Mesendoderm (in vitro differentiated cells): ENCODE results near the gene CTTNBP2.

ENCODE experiments used
- DNase-seq: peaks from one replicate; pipeline ENCODE4 v3.0.0; 2013
- H2AK5ac ChIP-seq: 2 replicates; pipeline ENCODE4 v1.6.1; 2013; ENCODE audit warnings: low read length, inconsistent platforms
- H2BK120ac ChIP-seq: 2 replicates; pipeline ENCODE4 v1.6.1; 2013; ENCODE audit warnings: low read depth, mild to moderate bottlenecking, low read length, moderate library complexity, mixed read lengths
- H2BK15ac ChIP-seq: replicated peaks from 2 replicates; pipeline ENCODE4 v1.6.1; 2013; ENCODE audit warnings: low read depth, mild to moderate bottlenecking, moderate library complexity
- H2BK5ac ChIP-seq: 2 replicates; pipeline ENCODE4 v1.6.1; 2013; ENCODE audit warnings: low read length, inconsistent platforms
- H3K18ac ChIP-seq: 2 replicates; pipeline ENCODE4 v1.6.1; 2013; ENCODE audit warnings: mild to moderate bottlenecking, low read length, mixed read lengths
- H3K23ac ChIP-seq: one replicate; pipeline ENCODE4 v1.6.1; 2013; ENCODE audit warnings: low read length
- H3K27ac ChIP-seq: 2 replicates; pipeline ENCODE4 v1.5.1; 2013; ENCODE audit warnings: low read depth, mild to moderate bottlenecking, inconsistent platforms, low read length, moderate library complexity
- H3K27me3 ChIP-seq: 2 replicates; pipeline ENCODE4 v1.6.1; 2013; ENCODE audit warnings: low read length, control low read depth, mild to moderate bottlenecking, inconsistent platforms; ENCODE audit not compliant: insufficient read depth, poor library complexity
- H3K36me3 ChIP-seq: 2 replicates; pipeline ENCODE4 v1.6.1; 2013; ENCODE audit warnings: low read length, inconsistent platforms; ENCODE audit not compliant: control insufficient read depth, insufficient read depth
- H3K4ac ChIP-seq: one replicate; pipeline ENCODE4 v1.6.1; 2013; ENCODE audit warnings: low read depth, mild to moderate bottlenecking, low read length, moderate library complexity
- H3K4me1 ChIP-seq: 2 replicates; pipeline ENCODE4 v1.6.1; 2013; ENCODE audit warnings: low read depth, low read length, inconsistent platforms; ENCODE audit not compliant: control insufficient read depth
- H3K4me2 ChIP-seq: 2 replicates; pipeline ENCODE4 v1.6.1; 2013; ENCODE audit warnings: low read length
- H3K4me3 ChIP-seq: 2 replicates; pipeline ENCODE4 v1.5.1; 2013; ENCODE audit warnings: mild to moderate bottlenecking, low read length
- H3K56ac ChIP-seq: one replicate; pipeline ENCODE4 v1.6.1; 2013; ENCODE audit warnings: low read length
- H3K79me1 ChIP-seq: 2 replicates; pipeline ENCODE4 v1.6.1; 2013; ENCODE audit warnings: low read length, inconsistent platforms
- H3K79me2 ChIP-seq: 2 replicates; pipeline ENCODE4 v1.6.1; 2013; ENCODE audit warnings: mild to moderate bottlenecking, low read length; ENCODE audit not compliant: control insufficient read depth, insufficient read depth
- H3K9ac ChIP-seq: 2 replicates; pipeline ENCODE4 v1.6.1; 2013; ENCODE audit warnings: low read length, inconsistent platforms
- H4K5ac ChIP-seq: one replicate; pipeline ENCODE4 v1.6.1; 2013; ENCODE audit warnings: low read length
- H4K8ac ChIP-seq: one replicate; pipeline ENCODE4 v1.6.1; 2013; ENCODE audit warnings: low read depth, mild to moderate bottlenecking, control low read depth, low read length, moderate library complexity
- WGBS: extraction: QIAGEN DNeasy Blood & Tissue Kit; methylation state at CpG from one replicate; pipeline ENCODE4 v1.1.7; 2013; ENCODE audit warnings: low lambda C conversion rate, missing lambda C conversion rate; ENCODE audit not compliant: insufficient coverage; ENCODE audit errors: extremely low coverage; 5-methylcytosine and 5-hydroxymethylcytosine counted together

The CTTNBP2 gene

GRCh38 chr7:117800406-117800805, 72.8 kb downstream of the CTTNBP2 start:
- Histone ChIP-seq H3K36me3 (no peaks in the 10 kb centered on the region), H3K79me1 (no peaks in the 10 kb centered on the region), H2AK5ac (no peak overlapping the region), H2BK5ac (no peak overlapping the region), H3K4ac (no peak overlapping the region), H3K4me2 (no peak overlapping the region), H2BK120ac (no peak overlapping the region), H3K27me3 (no peaks in the 10 kb centered on the region), H4K8ac (no peak overlapping the region), H3K56ac (no peak overlapping the region), H4K5ac (no peak overlapping the region), H2BK15ac (no peak overlapping the region), H3K9ac (no peak overlapping the region), H3K18ac (no peak overlapping the region), H3K27ac (no peak overlapping the region), H3K23ac (no peak overlapping the region), H3K4me3 (no peak overlapping the region), H3K4me1 (no peaks in the 10 kb centered on the region), H3K79me2 (no peaks in the 10 kb centered on the region)
- DNase-seq: no peak
- WGBS: no CpG with 5 or more reads among the region's 3 CpGs

GRCh38 chr7:117796889-117797288, 76.4 kb downstream of the CTTNBP2 start:
- Histone ChIP-seq H2BK15ac (no peak overlapping the region), H2AK5ac (no peak overlapping the region), H3K18ac (no peak overlapping the region), H3K27ac (no peak overlapping the region), H4K5ac (no peak overlapping the region), H2BK5ac (no peak overlapping the region), H3K4me3 (no peak overlapping the region), H3K4me1 (no peaks in the 10 kb centered on the region), H2BK120ac (no peak overlapping the region), H4K8ac (no peak overlapping the region), H3K56ac (no peak overlapping the region), H3K36me3 (no peaks in the 10 kb centered on the region), H3K79me1 (no peaks in the 10 kb centered on the region), H3K9ac (no peak overlapping the region), H3K4me2 (no peak overlapping the region), H3K27me3 (no peaks in the 10 kb centered on the region), H3K23ac (no peak overlapping the region), H3K4ac (no peak overlapping the region), H3K79me2 (no peaks in the 10 kb centered on the region)
- DNase-seq: no peak
- WGBS: no CpG with 5 or more reads among the region's 1 CpG

- Histone ChIP-seq H2AK5ac (no peak overlapping the region), H3K4me2 (no peak overlapping the region), H4K5ac (no peak overlapping the region), H3K4me3 (no peak overlapping the region), H3K4ac (no peak overlapping the region), H2BK15ac (no peak overlapping the region), H3K56ac (no peak overlapping the region), H3K79me1 (no peaks in the 10 kb centered on the region), H3K27ac (no peak overlapping the region), H2BK120ac (no peak overlapping the region), H3K4me1 (no peaks in the 10 kb centered on the region), H3K18ac (no peak overlapping the region), H3K79me2 (no peaks in the 10 kb centered on the region), H2BK5ac (no peak overlapping the region), H4K8ac (no peak overlapping the region), H3K23ac (no peak overlapping the region), H3K36me3 (no peaks in the 10 kb centered on the region), H3K9ac (no peak overlapping the region), H3K27me3 (no peaks in the 10 kb centered on the region)
- DNase-seq: no peak
- no CpG with 5 or more reads among the region's 2 CpGs for whole genome bisulfite sequencing
These were observed 79.3 kb downstream of the CTTNBP2 start for GRCh38 chr7:117793976-117794375.

- Histone ChIP-seq H4K5ac (no peak overlapping the region), H3K36me3 (no peaks in the 10 kb centered on the region), H3K56ac (no peak overlapping the region), H3K79me2 (no peaks in the 10 kb centered on the region), H3K4me1 (no peaks in the 10 kb centered on the region), H3K27ac (no peak overlapping the region), H3K79me1 (no peaks in the 10 kb centered on the region), H2BK120ac (no peak overlapping the region), H2BK5ac (no peak overlapping the region), H3K27me3 (no peaks in the 10 kb centered on the region), H3K4me2 (no peak overlapping the region), H3K4me3 (no peak overlapping the region), H3K4ac (no peak overlapping the region), H3K9ac (no peak overlapping the region), H3K18ac (no peak overlapping the region), H2AK5ac (no peak overlapping the region), H2BK15ac (no peak overlapping the region), H3K23ac (no peak overlapping the region), H4K8ac (no peak overlapping the region)
- WGBS: no CpG with 5 or more reads among the region's 3 CpGs
- DNase-seq: no peak
These were observed 79.7 kb downstream of the CTTNBP2 start for GRCh38 chr7:117793521-117793920.

GRCh38 chr7:117791877-117792780, 81.1 kb downstream of the CTTNBP2 start:
- no peak overlapping the region for H3K9ac ChIP-seq
- H4K5ac ChIP-seq: no peak overlapping the region
- no peaks in the 10 kb centered on the region for H3K27me3 ChIP-seq
- H3K23ac ChIP-seq: no peak overlapping the region
- H3K18ac ChIP-seq: no peak overlapping the region
- no peak overlapping the region for H2BK5ac ChIP-seq
- no peaks in the 10 kb centered on the region for H3K36me3 ChIP-seq
- no peak overlapping the region for H3K4ac ChIP-seq
- H3K79me1 ChIP-seq: no peaks in the 10 kb centered on the region
- H3K4me2 ChIP-seq: no peak overlapping the region
- no CpG with 5 or more reads among the region's 18 CpGs for WGBS
- no peak overlapping the region for H3K4me3 ChIP-seq
- H3K56ac ChIP-seq: no peak overlapping the region
- no peak for DNase-seq
- no peaks in the 10 kb centered on the region for H3K4me1 ChIP-seq
- H4K8ac ChIP-seq: no peak overlapping the region
- no peaks in the 10 kb centered on the region for H3K79me2 ChIP-seq
- no peak overlapping the region for H2AK5ac ChIP-seq
- H3K27ac ChIP-seq: no peak overlapping the region
- H2BK120ac ChIP-seq: no peak overlapping the region
- no peak overlapping the region for H2BK15ac ChIP-seq

GRCh38 chr7:117790731-117791130, 82.5 kb downstream of the CTTNBP2 start:
- no peak overlapping the region for H2BK5ac ChIP-seq
- H3K9ac ChIP-seq: no peak overlapping the region
- WGBS: no CpG with 5 or more reads among the region's 5 CpGs
- no peak overlapping the region for H3K56ac ChIP-seq
- no peaks in the 10 kb centered on the region for H3K4me1 ChIP-seq
- no peak overlapping the region for H4K5ac ChIP-seq
- H3K27ac ChIP-seq: no peak overlapping the region
- H3K4me2 ChIP-seq: no peak overlapping the region
- no peak for DNase-seq
- H3K36me3 ChIP-seq: no peaks in the 10 kb centered on the region
- no peak overlapping the region for H2BK120ac ChIP-seq
- H3K79me1 ChIP-seq: no peaks in the 10 kb centered on the region
- no peak overlapping the region for H3K23ac ChIP-seq
- H2AK5ac ChIP-seq: no peak overlapping the region
- no peak overlapping the region for H3K18ac ChIP-seq
- no peak overlapping the region for H3K4me3 ChIP-seq
- no peaks in the 10 kb centered on the region for H3K79me2 ChIP-seq
- H2BK15ac ChIP-seq: no peak overlapping the region
- H3K27me3 ChIP-seq: no peaks in the 10 kb centered on the region
- no peak overlapping the region for H4K8ac ChIP-seq
- H3K4ac ChIP-seq: no peak overlapping the region
